CD4-positive, alpha-beta T cell (primary cell): ENCODE measurements around the gene ZMAT5. TPM values are rescaled to one million over a fixed set of nuclear protein-coding genes. Genes with fewer than 3 reads are reported as not detected.

ENCODE experiments used
- ATAC-seq: fragments of 200-7000 bp; cut with Tn5 transposase; one replicate; pipeline ENCODE4 v1.10.0; 2022; ENCODE audit warnings: mild to moderate bottlenecking; ENCODE audit not compliant: poor library complexity
- CTCF ChIA-PET: fragments of 350-600 bp; sonication (Branson Sonifier 250); formaldehyde crosslinking; loops from one replicate; lab custom pipeline; 2021; ENCODE audit warnings: antibody characterized with exemption, inconsistent platforms; lab: Charles Lee
- POLR2A ChIA-PET: fragments of 350-600 bp; sonication (Branson Sonifier 250); formaldehyde crosslinking; loops from one replicate; lab custom pipeline; 2021; ENCODE audit warnings: antibody characterized with exemption, inconsistent platforms; lab: Charles Lee
- DNase-seq, 14 experiments: peaks; one replicate each; pipeline ENCODE4 v3.0.0-alpha.2; 2013 to 2020; ENCODE audit warnings: mixed read lengths in 2 of 14
- H3K27ac ChIP-seq, 2 donors: one replicate each; pipeline versions ENCODE4 v1.5.1 to v1.7.0; 2013; ENCODE audit warnings: low read length in 2 of 2, low read depth in 1 of 2, mild to moderate bottlenecking in 1 of 2
- H3K27me3 ChIP-seq, 2 experiments: 1 replicate in 1 of 2; 2 replicates in 1 of 2; pipeline versions ENCODE4 v1.6.1 to v1.7.0; 2013; ENCODE audit warnings: low read length in 2 of 2, control low read depth in 1 of 2, mild to moderate bottlenecking in 1 of 2, moderate library complexity in 1 of 2; ENCODE audit not compliant: insufficient read depth in 2 of 2, control insufficient read depth in 1 of 2
- H3K36me3 ChIP-seq: one replicate; pipeline ENCODE4 v1.6.1; 2013; ENCODE audit warnings: low read length, control low read depth; ENCODE audit not compliant: insufficient read depth
- H3K4me1 ChIP-seq: one replicate; pipeline ENCODE4 v1.6.1; 2013; ENCODE audit warnings: low read length, control low read depth; ENCODE audit not compliant: insufficient read depth
- H3K4me3 ChIP-seq: one replicate; pipeline ENCODE4 v1.5.1; 2013; ENCODE audit warnings: mild to moderate bottlenecking, low read length, moderate library complexity
- H3K9me3 ChIP-seq, 2 experiments: 1 replicate in 1 of 2; 2 replicates in 1 of 2; pipeline versions ENCODE4 v1.6.1 to v1.7.0; 2013; ENCODE audit warnings: low read length in 2 of 2, mild to moderate bottlenecking in 2 of 2, control low read depth in 1 of 2, moderate library complexity in 1 of 2; ENCODE audit not compliant: control insufficient read depth in 1 of 2, insufficient read depth in 1 of 2
- H3K27ac Mint-ChIP-seq: one replicate; pipeline ENCODE4 v1.8.0; 2020; ENCODE audit warnings: mixed read lengths
- H3K27me3 Mint-ChIP-seq: one replicate; pipeline ENCODE4 v1.8.0; 2021; ENCODE audit warnings: mixed read lengths
- H3K36me3 Mint-ChIP-seq: one replicate; pipeline ENCODE4 v1.8.0; 2021; ENCODE audit warnings: low read depth, mixed read lengths
- H3K4me1 Mint-ChIP-seq: one replicate; pipeline ENCODE4 v1.8.0; 2021; ENCODE audit warnings: low read depth, mixed read lengths
- H3K4me3 Mint-ChIP-seq: one replicate; pipeline ENCODE4 v1.8.0; 2020; ENCODE audit warnings: mild to moderate bottlenecking, mixed read lengths
- H3K9me3 Mint-ChIP-seq: one replicate; pipeline ENCODE4 v1.8.0; 2020; ENCODE audit warnings: mixed read lengths
- intact Hi-C, 2 experiments: fragments of 100-400 bp; cut with DNase I in 1 of 2; cut with micrococcal nuclease in 1 of 2; formaldehyde crosslinking; loops; one replicate each; pipeline versions ENCODE4 v1.15.1 to v1.9.0; 2023 to 2025; cut with DNase I, micrococcal nuclease
- total RNA-seq, 174 experiments: library from RNA in 2 of 174; stranded (reverse) in 2 of 174; gene quantifications; one replicate each; pipeline ENCODE4 v1.2.3 and lab custom pipeline; 2021 to 2026
- TF ChIP-seq, protein P1 (sequence below): fragments of 200-600 bp; IDR thresholded peaks from one replicate; pipeline ENCODE4 v1.8.0; 2022; ENCODE audit warnings: antibody characterized with exemption, mild to moderate bottlenecking

The ZMAT5 gene
- total RNA-seq, 2 experiments from 2014 or later, result 5.6 to 6.6 TPM

DNA sequence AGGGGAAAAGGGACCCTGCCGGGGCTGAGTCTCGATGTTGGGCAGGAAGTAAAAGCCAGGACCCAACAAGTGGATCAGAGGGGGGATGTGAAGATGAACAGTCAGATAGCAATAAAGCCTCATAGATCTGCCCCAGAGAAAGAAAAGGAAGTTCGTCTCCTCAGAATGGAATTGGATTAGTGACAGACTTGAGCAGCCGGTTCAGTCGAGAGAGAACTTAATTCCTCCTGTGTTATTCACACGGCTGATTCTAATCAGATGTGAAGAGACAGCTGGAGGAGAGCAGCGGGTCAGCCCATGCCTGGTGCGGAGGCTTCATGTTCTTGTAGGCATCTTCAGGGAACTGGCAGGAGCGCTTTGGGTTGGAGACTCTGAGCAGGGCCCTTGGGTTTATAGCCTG lies 76.3 kb downstream of the ZMAT5 start:
- H3K36me3 Mint-ChIP-seq, result peaks cover 55% of the 10 kb centered on the region
- no peak for ATAC-seq
- TF ChIP-seq, protein P1, sequence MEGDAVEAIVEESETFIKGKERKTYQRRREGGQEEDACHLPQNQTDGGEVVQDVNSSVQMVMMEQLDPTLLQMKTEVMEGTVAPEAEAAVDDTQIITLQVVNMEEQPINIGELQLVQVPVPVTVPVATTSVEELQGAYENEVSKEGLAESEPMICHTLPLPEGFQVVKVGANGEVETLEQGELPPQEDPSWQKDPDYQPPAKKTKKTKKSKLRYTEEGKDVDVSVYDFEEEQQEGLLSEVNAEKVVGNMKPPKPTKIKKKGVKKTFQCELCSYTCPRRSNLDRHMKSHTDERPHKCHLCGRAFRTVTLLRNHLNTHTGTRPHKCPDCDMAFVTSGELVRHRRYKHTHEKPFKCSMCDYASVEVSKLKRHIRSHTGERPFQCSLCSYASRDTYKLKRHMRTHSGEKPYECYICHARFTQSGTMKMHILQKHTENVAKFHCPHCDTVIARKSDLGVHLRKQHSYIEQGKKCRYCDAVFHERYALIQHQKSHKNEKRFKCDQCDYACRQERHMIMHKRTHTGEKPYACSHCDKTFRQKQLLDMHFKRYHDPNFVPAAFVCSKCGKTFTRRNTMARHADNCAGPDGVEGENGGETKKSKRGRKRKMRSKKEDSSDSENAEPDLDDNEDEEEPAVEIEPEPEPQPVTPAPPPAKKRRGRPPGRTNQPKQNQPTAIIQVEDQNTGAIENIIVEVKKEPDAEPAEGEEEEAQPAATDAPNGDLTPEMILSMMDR, result no peak

DNA sequence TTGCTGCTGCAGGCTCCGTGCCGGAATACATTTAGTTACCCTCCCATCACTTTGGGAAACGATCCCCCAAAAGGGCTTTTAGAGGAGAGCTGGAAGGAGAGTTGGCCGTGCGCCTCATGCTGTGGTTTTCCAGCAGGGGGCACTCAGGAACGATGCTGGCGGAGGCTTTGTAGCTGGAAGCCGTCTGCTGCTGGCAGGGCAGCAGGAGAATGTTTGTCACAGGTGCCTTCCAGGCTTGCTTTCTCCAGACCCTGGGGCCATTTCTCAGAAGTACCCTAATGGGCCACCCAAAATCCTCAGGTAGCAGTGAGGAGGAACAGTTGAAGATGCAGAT lies 77.0 kb downstream of the ZMAT5 start:
- Mint-ChIP-seq H3K4me3 (no peak overlapping the region), H3K36me3 (peaks cover 51% of the 10 kb centered on the region), H3K27me3 (no peaks in the 10 kb centered on the region), H3K27ac (no peak overlapping the region), H3K4me1 (no peaks in the 10 kb centered on the region), H3K9me3 (no peaks in the 10 kb centered on the region)
- no peak for ATAC-seq
- no peaks in the 10 kb centered on the region for H3K27me3 ChIP-seq
- no peaks in the 10 kb centered on the region for H3K9me3 ChIP-seq
- no peak overlapping the region for H3K4me3 ChIP-seq
- CTCF ChIA-PET, result interaction anchor here (0.9 to 1.4 kb wide), 5 partner anchors 15 to 399 kb away, joined by 3 to 7 read pairs (median 4); no protein-coding TSS in a partner anchor
- H3K36me3 ChIP-seq, result peaks cover 52% of the 10 kb centered on the region
- no peaks in the 10 kb centered on the region for H3K4me1 ChIP-seq
- TF ChIP-seq, protein P1, result peak; percentile 45
- POLR2A ChIA-PET, result interaction anchor here (1.4 kb wide), 1 partner anchor 399 kb away, joined by 3 read pairs; no protein-coding TSS in a partner anchor
- peak in 13 of 14 experiments; percentile 14 to 49 (median 33) for DNase-seq
- no peak overlapping the region for H3K27ac ChIP-seq
- intact Hi-C loops, result loop anchor here in 1 of 2 experiments (5.0 kb wide), 1 partner anchor 317 kb away; no protein-coding TSS in a partner anchor

More for the DNA sequence above, 76.3 kb downstream of the ZMAT5 start:
- no peak overlapping the region for H3K27ac ChIP-seq
- H3K27me3 ChIP-seq, result no peaks in the 10 kb centered on the region
- H3K9me3 ChIP-seq, result no peaks in the 10 kb centered on the region
- H3K4me3 ChIP-seq, result no peak overlapping the region
- no peak overlapping the region for H3K27ac Mint-ChIP-seq
- no peaks in the 10 kb centered on the region for H3K4me1 Mint-ChIP-seq
- ChIA-PET POLR2A (interaction anchor here (1.4 kb wide), 1 partner anchor 398 kb away, joined by 3 read pairs; no protein-coding TSS in a partner anchor), CTCF (interaction anchor here (1.0 to 1.4 kb wide), 3 partner anchors 14 to 315 kb away, joined by 3 to 7 read pairs (median 3); no protein-coding TSS in a partner anchor)
- no peaks in the 10 kb centered on the region for H3K27me3 Mint-ChIP-seq
- H3K36me3 ChIP-seq, result peaks cover 54% of the 10 kb centered on the region
- intact Hi-C loops, result loop anchor here in 1 of 2 experiments (5.0 kb wide), 1 partner anchor 317 kb away; no protein-coding TSS in a partner anchor
- no peaks in the 10 kb centered on the region for H3K4me1 ChIP-seq
- H3K4me3 Mint-ChIP-seq, result no peak overlapping the region
- H3K9me3 Mint-ChIP-seq, result no peaks in the 10 kb centered on the region
- no peak for DNase-seq

DNA sequence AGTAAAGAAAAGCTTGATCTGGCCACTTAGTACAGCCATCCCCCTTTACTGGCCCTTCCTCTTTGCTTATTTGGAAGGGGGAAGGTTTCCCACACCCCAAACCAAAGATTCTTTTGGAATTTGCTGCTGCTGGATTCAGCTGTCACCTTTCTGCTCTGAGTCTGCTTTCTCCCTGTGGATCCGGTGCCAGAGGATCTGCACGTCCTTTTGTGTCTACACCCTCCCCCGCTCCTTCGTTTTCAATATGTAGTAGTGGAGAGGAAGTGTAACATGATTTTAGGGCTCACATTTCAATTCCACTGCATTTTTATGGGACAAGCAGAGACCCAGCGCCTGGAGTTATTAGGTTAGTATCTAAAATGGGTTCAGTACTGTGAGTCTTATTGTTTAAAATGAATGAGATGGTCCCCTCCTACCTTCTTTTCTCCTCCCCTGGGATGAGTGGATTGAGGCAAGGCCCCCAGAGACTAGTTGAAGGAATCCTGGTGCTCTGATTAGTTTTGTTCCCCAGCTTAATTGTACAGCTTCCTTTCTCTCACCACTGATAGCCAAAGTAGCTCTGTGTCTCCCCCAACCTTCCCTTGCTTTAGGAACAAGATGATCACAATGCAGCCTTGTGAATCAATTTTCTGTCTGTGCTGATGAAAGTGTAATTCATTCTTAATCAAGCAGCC lies 77.5 kb downstream of the ZMAT5 start:
- Histone ChIP-seq H3K36me3 (peaks cover 54% of the 10 kb centered on the region), H3K9me3 (no peaks in the 10 kb centered on the region), H3K27ac (no peak overlapping the region), H3K27me3 (no peaks in the 10 kb centered on the region), H3K4me1 (no peaks in the 10 kb centered on the region), H3K4me3 (no peak overlapping the region)
- Mint-ChIP-seq H3K9me3 (no peaks in the 10 kb centered on the region), H3K4me3 (no peak overlapping the region), H3K4me1 (no peaks in the 10 kb centered on the region), H3K27ac (no peak overlapping the region), H3K36me3 (peaks cover 51% of the 10 kb centered on the region), H3K27me3 (no peaks in the 10 kb centered on the region)
- DNase-seq (no peak), ATAC-seq (no peak)
- POLR2A ChIA-PET, result interaction anchor here (1.4 kb wide), 1 partner anchor 399 kb away, joined by 3 read pairs; no protein-coding TSS in a partner anchor
- intact Hi-C loops, result no loop called here
- TF ChIP-seq, protein P1, result no peak
- CTCF ChIA-PET, result interaction anchor here (0.6 to 1.4 kb wide), 6 partner anchors 15 to 399 kb away, joined by 3 to 7 read pairs (median 4); no protein-coding TSS in a partner anchor
